ENCODE data around the gene GHRH. TPM values are rescaled to one million over a fixed set of nuclear protein-coding genes. Genes with fewer than 3 reads are reported as not detected.

Gene GHRH
- total and polyA plus RNA-seq, 2 of the 4 experiments (the other 2 are of a cell fraction) = not detected

DNA sequence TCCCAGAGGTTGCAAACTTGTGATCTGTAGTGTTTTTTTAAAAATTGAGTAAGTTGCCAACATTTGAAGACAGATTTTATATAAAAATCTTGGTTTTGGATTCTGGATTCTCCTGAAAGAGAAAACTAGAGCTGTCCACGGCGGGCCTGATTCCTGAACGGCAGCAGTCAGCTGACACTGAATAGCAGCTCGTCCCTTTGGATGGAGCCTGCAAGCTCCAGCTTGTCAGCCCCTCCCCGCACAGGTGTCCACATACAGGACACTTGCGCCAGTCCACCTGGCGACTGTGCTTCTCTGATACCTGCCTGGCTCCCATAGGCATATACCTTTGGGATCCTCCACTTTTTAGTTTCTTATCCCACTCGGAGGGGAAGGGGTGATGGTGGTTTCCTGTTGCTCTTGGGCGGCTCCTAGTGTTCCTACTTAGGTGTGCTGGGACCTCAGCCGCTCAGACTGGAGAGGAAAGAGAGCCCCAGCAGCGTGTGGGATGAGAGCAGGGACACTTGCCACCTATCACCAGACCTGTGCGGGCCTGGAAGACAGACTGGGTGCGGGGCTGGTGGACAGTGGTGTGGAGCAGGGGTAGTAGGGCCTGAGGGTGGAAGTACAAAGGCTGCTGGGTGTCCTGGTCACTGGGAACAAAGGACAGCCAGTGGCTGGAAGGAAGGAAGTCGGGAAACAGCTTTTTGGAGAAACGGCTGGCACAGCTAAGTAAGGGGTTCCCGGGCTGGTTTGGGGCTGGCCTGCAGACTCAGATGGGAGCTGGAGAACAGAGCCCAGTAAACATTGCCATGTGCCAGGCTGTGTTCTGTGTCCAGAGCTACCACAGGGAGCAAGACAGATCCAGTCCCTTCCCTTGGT lies 18.3 kb downstream of the GHRH start (continued):
- TF ChIP-seq RAD21 (IDR thresholded peaks at IDR 0.05; ENCODE audit: low read length) = no peak

DNA sequence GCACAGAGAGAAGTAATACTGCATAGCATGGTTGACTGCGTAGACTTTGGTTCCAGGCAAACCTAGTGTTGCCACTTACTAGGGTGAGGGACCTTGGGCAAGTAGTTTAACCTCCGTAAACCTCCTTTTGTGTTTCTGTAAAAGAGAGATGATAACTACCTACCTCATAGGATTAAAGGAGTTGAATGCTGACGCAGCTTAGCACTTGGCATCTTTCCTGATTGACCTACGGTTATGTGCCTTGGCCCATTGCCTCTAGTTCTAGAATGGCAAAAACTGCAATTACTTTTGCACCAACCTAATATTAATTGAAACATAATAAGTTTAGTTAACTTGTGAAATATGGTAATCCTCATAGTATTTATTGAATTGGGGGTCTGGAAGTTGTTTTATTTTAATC lies 19.1 kb downstream of the GHRH start:
- ATAC-seq (ENCODE audit: low read depth) (no peak), DNase-seq (no peak)
- peaks cover 12% of the 10 kb centered on the region for H3K9me1 ChIP-seq (ENCODE audit: insufficient read depth, low read length)
- peaks cover 43% of the 10 kb centered on the region for H3K36me3 ChIP-seq (ENCODE audit: control insufficient read depth, insufficient read depth, low read length)
- dilution Hi-C loops (cut with HindIII; ENCODE audit: low sequenced_read_pairs, unreplicated experiment) = no loop called here
- peaks cover 0 to 11% of the 10 kb centered on the region in 2 experiments; a peak in 1 of 4 replicates for H3K79me1 ChIP-seq (ENCODE audit: low read depth in 1 of 2, low read length in 2 of 2)
- H3K4me2 ChIP-seq (ENCODE audit: low read depth, low read length) = no peak overlapping the region
- no peaks in the 10 kb centered on the region for H3K27me3 ChIP-seq (ENCODE audit: control insufficient read depth, insufficient read depth, low read length)
- H3K4ac ChIP-seq (ENCODE audit: low read depth, low read length) = no peak overlapping the region
- H3K27ac ChIP-seq (ENCODE audit: insufficient read depth, low read length) = no peak overlapping the region
- H2AK9ac ChIP-seq (replicated peaks; ENCODE audit: low read depth, low read length, poor library complexity) = no peak overlapping the region
- POLR2A ChIA-PET (ENCODE audit: unreplicated experiment) = no interaction called here
- H4K91ac ChIP-seq (ENCODE audit: insufficient read depth, low read depth, low read length) = no peak overlapping the region
- H3K9ac ChIP-seq (ENCODE audit: low read depth, low read length) = no peak overlapping the region
- WGBS, 2 experiments (ENCODE audit: extremely low coverage in 2 of 2, insufficient read length in 1 of 2) = no CpG with 5 or more reads among the region's 4 CpGs
- H4K8ac ChIP-seq (ENCODE audit: low read depth in 2 of 2, low read length in 2 of 2) = no peak overlapping the region
- BruUV-seq (replicated peaks) = no TSS peak
- no peak overlapping the region for H2BK20ac ChIP-seq (ENCODE audit: low read depth, low read length)
- in situ Hi-C loops (cut with MboI; ENCODE audit: low sequenced_read_pairs) = no loop called here
- H3K9me3 ChIP-seq (ENCODE audit: control insufficient read depth, insufficient read depth, low read length) = no peaks in the 10 kb centered on the region
- H2AFZ ChIP-seq (replicated peaks; ENCODE audit: low read length, poor library complexity) = no peak overlapping the region
- H2BK120ac ChIP-seq (ENCODE audit: low read depth, low read length) = no peak overlapping the region
- CTCF ChIA-PET = no interaction called here
- H4K20me1 ChIP-seq (ENCODE audit: insufficient read depth, low read length) = peaks cover 7% of the 10 kb centered on the region; the same call in 1 of the 2 replicates
- no peak overlapping the region for H4K5ac ChIP-seq (ENCODE audit: low read depth, low read length)
- intact Hi-C loops (cut with micrococcal nuclease) = no loop called here
- no peak overlapping the region for H3K18ac ChIP-seq (ENCODE audit: low read depth, low read length)
- TF ChIP-seq SMC3 (IDR thresholded peaks at IDR 0.05; ENCODE audit: low read depth, low read length) (no peak), BHLHE40 (IDR thresholded peaks at IDR 0.05; ENCODE audit: low read depth, low read length) (no peak), MAZ (IDR thresholded peaks at IDR 0.05; ENCODE audit: borderline replicate concordance, low read depth, low read length) (no peak)
- TF ChIP-seq, protein P1, sequence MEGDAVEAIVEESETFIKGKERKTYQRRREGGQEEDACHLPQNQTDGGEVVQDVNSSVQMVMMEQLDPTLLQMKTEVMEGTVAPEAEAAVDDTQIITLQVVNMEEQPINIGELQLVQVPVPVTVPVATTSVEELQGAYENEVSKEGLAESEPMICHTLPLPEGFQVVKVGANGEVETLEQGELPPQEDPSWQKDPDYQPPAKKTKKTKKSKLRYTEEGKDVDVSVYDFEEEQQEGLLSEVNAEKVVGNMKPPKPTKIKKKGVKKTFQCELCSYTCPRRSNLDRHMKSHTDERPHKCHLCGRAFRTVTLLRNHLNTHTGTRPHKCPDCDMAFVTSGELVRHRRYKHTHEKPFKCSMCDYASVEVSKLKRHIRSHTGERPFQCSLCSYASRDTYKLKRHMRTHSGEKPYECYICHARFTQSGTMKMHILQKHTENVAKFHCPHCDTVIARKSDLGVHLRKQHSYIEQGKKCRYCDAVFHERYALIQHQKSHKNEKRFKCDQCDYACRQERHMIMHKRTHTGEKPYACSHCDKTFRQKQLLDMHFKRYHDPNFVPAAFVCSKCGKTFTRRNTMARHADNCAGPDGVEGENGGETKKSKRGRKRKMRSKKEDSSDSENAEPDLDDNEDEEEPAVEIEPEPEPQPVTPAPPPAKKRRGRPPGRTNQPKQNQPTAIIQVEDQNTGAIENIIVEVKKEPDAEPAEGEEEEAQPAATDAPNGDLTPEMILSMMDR (conservative IDR thresholded peaks at IDR 0.05; ENCODE audit: low read depth, low read length) = no peak
- no peak overlapping the region for H3K56ac ChIP-seq (ENCODE audit: extremely low read depth, insufficient read depth, low read length)
- no peak overlapping the region for H2AK5ac ChIP-seq (ENCODE audit: low read depth, low read length)
- no peak overlapping the region for H2BK15ac ChIP-seq (ENCODE audit: low read depth, low read length)
- no peak overlapping the region for H3K23ac ChIP-seq (ENCODE audit: low read depth, low read length)
- no peak overlapping the region for H3K4me3 ChIP-seq (ENCODE audit: insufficient read depth, low read depth, low read length)
- H3K4me1 ChIP-seq (ENCODE audit: control insufficient read depth, insufficient read depth, low read length) = peaks cover 9% of the 10 kb centered on the region; the same call in 1 of the 2 replicates
- H3K14ac ChIP-seq (replicated peaks; ENCODE audit: low read depth, low read length) = no peak overlapping the region
- H2BK5ac ChIP-seq (ENCODE audit: low read depth, low read length, poor library complexity, severe bottlenecking) = no peak overlapping the region

All from IMR-90 (cell line).